H9 (cell line): ENCODE results near the gene GLB1L3. TPM values are rescaled to one million over a fixed set of nuclear protein-coding genes. Genes with fewer than 3 reads are reported as not detected.

Experiments
- DNase-seq: peaks from one replicate; pipeline ENCODE4 v3.0.0-alpha.2; 2017
- H2AFZ ChIP-seq: one replicate; pipeline ENCODE4 v1.6.1; 2013; ENCODE audit warnings: mild to moderate bottlenecking, low read length, control low read depth, moderate library complexity
- H2AK5ac ChIP-seq: 2 replicates; pipeline ENCODE4 v1.6.1; 2013; ENCODE audit warnings: low read length, control low read depth, mixed read lengths; ENCODE audit not compliant: insufficient read length
- H2BK120ac ChIP-seq: one replicate; pipeline ENCODE4 v1.6.1; 2013; ENCODE audit warnings: low read depth, mild to moderate bottlenecking, low read length, control low read depth, inconsistent platforms; ENCODE audit not compliant: poor library complexity, severe bottlenecking
- H2BK12ac ChIP-seq: 2 replicates; pipeline ENCODE4 v1.6.1; 2013; ENCODE audit warnings: low read length, control low read depth, mixed read lengths, low read depth; ENCODE audit not compliant: insufficient read length
- H2BK15ac ChIP-seq: 2 replicates; pipeline ENCODE4 v1.6.1; 2013; ENCODE audit warnings: low read depth, low read length, control low read depth
- H2BK20ac ChIP-seq: one replicate; pipeline ENCODE4 v1.6.1; 2013; ENCODE audit warnings: low read depth, mild to moderate bottlenecking, low read length, control low read depth, inconsistent platforms; ENCODE audit not compliant: poor library complexity, severe bottlenecking
- H2BK5ac ChIP-seq: 2 replicates; pipeline ENCODE4 v1.6.1; 2013; ENCODE audit warnings: low read length, control low read depth, mixed read lengths; ENCODE audit not compliant: insufficient read length
- H3K14ac ChIP-seq: 2 replicates; pipeline ENCODE4 v1.6.1; 2013; ENCODE audit warnings: low read length, control low read depth; ENCODE audit not compliant: insufficient read depth
- H3K18ac ChIP-seq: 2 replicates; pipeline ENCODE4 v1.6.1; 2013; ENCODE audit warnings: low read depth, mild to moderate bottlenecking, mixed read lengths, low read length, control low read depth; ENCODE audit not compliant: insufficient read length
- H3K23ac ChIP-seq: 2 replicates; pipeline ENCODE4 v1.6.1; 2013; ENCODE audit warnings: low read length, control low read depth, mixed read lengths, low read depth; ENCODE audit not compliant: insufficient read length
- H3K23me2 ChIP-seq: 2 replicates; pipeline ENCODE4 v1.6.1; 2013; ENCODE audit warnings: low read depth, mild to moderate bottlenecking, mixed read lengths, low read length, control low read depth; ENCODE audit not compliant: insufficient read length, poor library complexity, severe bottlenecking
- H3K27ac ChIP-seq: 2 replicates; pipeline ENCODE4 v1.5.1; 2013; ENCODE audit warnings: low read length, control low read depth, mixed read lengths, low read depth; ENCODE audit not compliant: insufficient read length
- H3K27me3 ChIP-seq: 2 replicates; pipeline ENCODE4 v1.6.1; 2013; ENCODE audit warnings: low read length, control low read depth, inconsistent platforms; ENCODE audit not compliant: insufficient read depth
- H3K4ac ChIP-seq: 2 replicates; pipeline ENCODE4 v1.6.1; 2013; ENCODE audit warnings: low read depth, mild to moderate bottlenecking, control low read depth, inconsistent platforms, low read length, moderate library complexity
- H3K4me1 ChIP-seq: 2 replicates; pipeline ENCODE4 v1.6.1; 2013; ENCODE audit warnings: low read length, control low read depth, inconsistent platforms; ENCODE audit not compliant: insufficient read depth
- H3K4me2 ChIP-seq: 2 replicates; pipeline ENCODE4 v1.6.1; 2013; ENCODE audit warnings: low read length, control low read depth, mixed read lengths; ENCODE audit not compliant: insufficient read length, insufficient read depth
- H3K56ac ChIP-seq: 2 replicates; pipeline ENCODE4 v1.6.1; 2013; ENCODE audit warnings: low read depth, mild to moderate bottlenecking, mixed read lengths, low read length, control low read depth; ENCODE audit not compliant: insufficient read length
- H3K79me1 ChIP-seq: 2 replicates; pipeline ENCODE4 v1.6.1; 2013; ENCODE audit warnings: low read depth, mild to moderate bottlenecking, moderate library complexity, low read length, control low read depth, inconsistent platforms; ENCODE audit not compliant: insufficient read depth, poor library complexity, severe bottlenecking
- H3K79me2 ChIP-seq: 2 replicates; pipeline ENCODE4 v1.6.1; 2013; ENCODE audit warnings: low read length, control low read depth, inconsistent platforms; ENCODE audit not compliant: insufficient read depth
- H3K9ac ChIP-seq: 2 replicates; pipeline ENCODE4 v1.6.1; 2013; ENCODE audit warnings: low read length, control low read depth, mixed read lengths; ENCODE audit not compliant: insufficient read length; ENCODE audit errors: extremely low read depth
- H3K9me3 ChIP-seq: one replicate; pipeline ENCODE4 v1.6.1; 2013; ENCODE audit warnings: low read depth, low read length, inconsistent platforms; ENCODE audit not compliant: control insufficient read depth
- H3T11ph ChIP-seq: one replicate; pipeline ENCODE4 v1.6.1; 2013; ENCODE audit warnings: mild to moderate bottlenecking, low read length, control low read depth, inconsistent platforms
- H4K20me1 ChIP-seq: one replicate; pipeline ENCODE4 v1.6.1; 2013; ENCODE audit not compliant: control insufficient read depth, insufficient read length, insufficient read depth
- H4K5ac ChIP-seq: 2 replicates; pipeline ENCODE4 v1.6.1; 2013; ENCODE audit warnings: low read depth, mild to moderate bottlenecking, mixed read lengths, low read length, control low read depth; ENCODE audit not compliant: insufficient read length
- H4K8ac ChIP-seq: replicated peaks from 2 replicates; pipeline ENCODE4 v1.6.1; 2013; ENCODE audit warnings: low read length, control low read depth, mixed read lengths, low read depth; ENCODE audit not compliant: insufficient read length
- H4K91ac ChIP-seq: 2 replicates; pipeline ENCODE4 v1.6.1; 2013; ENCODE audit warnings: low read depth, mild to moderate bottlenecking, moderate library complexity, mixed read lengths, low read length, control low read depth; ENCODE audit not compliant: insufficient read length
- H3K27ac Mint-ChIP-seq, 3 experiments: 2 replicates in 2 of 3; 3 replicates in 1 of 3; pipeline ENCODE4 v1.8.0; 2020 to 2021; ENCODE audit warnings: mixed read lengths in 3 of 3, mild to moderate bottlenecking in 1 of 3, moderate library complexity in 1 of 3
- H3K27me3 Mint-ChIP-seq: 2 replicates; pipeline ENCODE4 v1.8.0; 2021; ENCODE audit warnings: low read depth, mild to moderate bottlenecking, moderate library complexity, mixed read lengths
- H3K36me3 Mint-ChIP-seq, 3 experiments: 2 replicates in 2 of 3; 3 replicates in 1 of 3; pipeline ENCODE4 v1.8.0; 2020 to 2021; ENCODE audit warnings: low read depth in 3 of 3, mixed read lengths in 3 of 3; ENCODE audit not compliant: insufficient read depth in 1 of 3
- H3K4me1 Mint-ChIP-seq, 2 experiments: 2 replicates each; pipeline ENCODE4 v1.8.0; 2020; ENCODE audit warnings: mixed read lengths in 2 of 2
- H3K4me3 Mint-ChIP-seq, 2 experiments: 2 replicates in 1 of 2; 3 replicates in 1 of 2; pipeline ENCODE4 v1.8.0; 2020 to 2021; ENCODE audit warnings: mild to moderate bottlenecking in 2 of 2, mixed read lengths in 2 of 2, moderate library complexity in 1 of 2
- H3K9me3 Mint-ChIP-seq, 2 experiments: 2 replicates in 1 of 2; 3 replicates in 1 of 2; pipeline ENCODE4 v1.8.0; 2020; ENCODE audit warnings: mild to moderate bottlenecking in 2 of 2, mixed read lengths in 2 of 2, moderate library complexity in 1 of 2
- CTCF ChIP-seq: fragments of 200-600 bp; sonication (generic); conservative IDR thresholded peaks from 3 replicates; pipeline ENCODE4 v1.8.0; 2021; ENCODE audit warnings: antibody characterized with exemption, mild to moderate bottlenecking
- WGBS: extraction: QIAGEN DNeasy Blood & Tissue Kit; methylation state at CpG from one replicate; pipeline ENCODE4 v1.1.7; 2013; ENCODE audit warnings: missing lambda C conversion rate, low lambda C conversion rate, mixed read lengths; ENCODE audit not compliant: insufficient read length; ENCODE audit errors: extremely low coverage; 5-methylcytosine and 5-hydroxymethylcytosine counted together
- total RNA-seq: library from RNA; stranded (reverse); gene quantifications from 2 replicates; pipeline ENCODE4 v1.2.1, GENCODE V29; 2021

GLB1L3 gene
- total RNA-seq, 1 experiment from 2014 or later: 11.2 TPM

GRCh38 chr11:134236834-134237556 lies 39.2 kb upstream of the GLB1L3 start:
- Histone ChIP-seq H3K27ac (no peak overlapping the region), H3K14ac (no peak overlapping the region), H4K20me1 (no peaks in the 10 kb centered on the region), H2BK120ac (no peak overlapping the region), H4K91ac (no peak overlapping the region), H3K4me2 (no peak overlapping the region), H3K79me1 (no peaks in the 10 kb centered on the region), H2AK5ac (no peak overlapping the region), H2AFZ (no peak overlapping the region), H3K79me2 (no peaks in the 10 kb centered on the region), H4K8ac (no peak overlapping the region), H2BK12ac (no peak overlapping the region), H3K56ac (no peak overlapping the region), H3K18ac (no peak overlapping the region), H3K9me3 (no peaks in the 10 kb centered on the region), H3K27me3 (no peaks in the 10 kb centered on the region), H3K23me2 (no peaks in the 10 kb centered on the region), H2BK5ac (no peak overlapping the region), H3K9ac (no peak overlapping the region), H2BK15ac (no peak overlapping the region), H3K4me1 (no peaks in the 10 kb centered on the region), H2BK20ac (no peak overlapping the region), H4K5ac (no peak overlapping the region), H3T11ph (no peak overlapping the region), H3K4ac (no peak overlapping the region), H3K23ac (no peak overlapping the region)
- H3K9me3 Mint-ChIP-seq: no peaks in the 10 kb centered on the region
- no peak overlapping the region; a peak in 2 of 7 replicates for H3K27ac Mint-ChIP-seq
- TF ChIP-seq CTCF: no peak
- peaks cover 2% of the 10 kb centered on the region in 2 experiments; a peak in 3 of 4 replicates for H3K4me1 Mint-ChIP-seq
- peaks cover 5 to 20% (median 6%) of the 10 kb centered on the region in 3 experiments; a peak in 5 of 7 replicates for H3K36me3 Mint-ChIP-seq
- no peaks in the 10 kb centered on the region for H3K27me3 Mint-ChIP-seq
- no peak for DNase-seq
- WGBS: no CpG with 5 or more reads among the region's 7 CpGs
- H3K4me3 Mint-ChIP-seq: no peak overlapping the region
